Sigmoid colon (tissue), 4 donors: Measurements from ENCODE around the gene YDJC.

ENCODE experiments used
- EP300 ChIP-seq, 4 donors: sonication (generic); formaldehyde crosslinking; IDR thresholded peaks; one replicate each; pipeline ENCODE4 v1.6.1; 2017; ENCODE audit warnings: antibody characterized with exemption in 4 of 4
- TF ChIP-seq, protein P1 (sequence below), 4 experiments: fragments of 450-650 bp in 3 of 4; fragments of 200-600 bp in 1 of 4; IDR thresholded peaks; one replicate each; pipeline ENCODE4 v1.5.1; 2016 to 2019; ENCODE audit warnings: antibody characterized with exemption in 4 of 4, mild to moderate bottlenecking in 3 of 4, moderate library complexity in 2 of 4

DNA sequence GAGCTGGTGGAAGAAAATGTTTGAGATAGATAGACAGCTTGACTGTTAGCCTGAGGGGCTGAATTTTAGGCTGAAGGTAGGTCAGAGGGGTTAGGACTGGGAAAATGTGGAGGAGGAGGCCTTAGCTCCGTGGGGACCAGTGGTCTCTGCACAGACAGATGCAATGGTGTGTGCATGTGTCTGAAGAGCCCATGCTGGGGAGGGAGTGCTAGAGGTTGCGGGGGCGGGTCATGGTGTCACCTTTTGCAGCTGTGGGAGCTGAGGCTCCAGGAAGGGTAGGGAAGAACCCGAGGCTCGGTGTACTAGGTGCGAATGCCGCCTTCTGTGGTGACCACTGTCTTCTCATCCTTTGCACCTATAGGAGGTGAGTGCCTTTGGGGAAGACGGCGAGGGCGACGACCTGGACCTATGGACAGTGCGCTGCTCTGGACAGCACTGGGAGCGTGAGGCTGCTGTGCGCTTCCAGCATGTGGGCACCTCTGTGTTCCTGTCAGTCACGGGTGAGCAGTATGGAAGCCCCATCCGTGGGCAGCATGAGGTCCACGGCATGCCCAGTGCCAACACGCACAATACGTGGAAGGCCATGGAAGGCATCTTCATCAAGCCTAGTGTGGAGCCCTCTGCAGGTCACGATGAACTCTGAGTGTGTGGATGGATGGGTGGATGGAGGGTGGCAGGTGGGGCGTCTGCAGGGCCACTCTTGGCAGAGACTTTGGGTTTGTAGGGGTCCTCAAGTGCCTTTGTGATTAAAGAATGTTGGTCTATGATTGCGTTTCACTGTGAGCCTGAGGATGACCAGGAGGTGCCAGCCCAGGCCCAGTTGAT is 13.9 kb upstream of the YDJC start:
- TF ChIP-seq EP300 (IDR thresholded peaks at IDR 0.05): no peak
- TF ChIP-seq, protein P1, sequence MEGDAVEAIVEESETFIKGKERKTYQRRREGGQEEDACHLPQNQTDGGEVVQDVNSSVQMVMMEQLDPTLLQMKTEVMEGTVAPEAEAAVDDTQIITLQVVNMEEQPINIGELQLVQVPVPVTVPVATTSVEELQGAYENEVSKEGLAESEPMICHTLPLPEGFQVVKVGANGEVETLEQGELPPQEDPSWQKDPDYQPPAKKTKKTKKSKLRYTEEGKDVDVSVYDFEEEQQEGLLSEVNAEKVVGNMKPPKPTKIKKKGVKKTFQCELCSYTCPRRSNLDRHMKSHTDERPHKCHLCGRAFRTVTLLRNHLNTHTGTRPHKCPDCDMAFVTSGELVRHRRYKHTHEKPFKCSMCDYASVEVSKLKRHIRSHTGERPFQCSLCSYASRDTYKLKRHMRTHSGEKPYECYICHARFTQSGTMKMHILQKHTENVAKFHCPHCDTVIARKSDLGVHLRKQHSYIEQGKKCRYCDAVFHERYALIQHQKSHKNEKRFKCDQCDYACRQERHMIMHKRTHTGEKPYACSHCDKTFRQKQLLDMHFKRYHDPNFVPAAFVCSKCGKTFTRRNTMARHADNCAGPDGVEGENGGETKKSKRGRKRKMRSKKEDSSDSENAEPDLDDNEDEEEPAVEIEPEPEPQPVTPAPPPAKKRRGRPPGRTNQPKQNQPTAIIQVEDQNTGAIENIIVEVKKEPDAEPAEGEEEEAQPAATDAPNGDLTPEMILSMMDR (IDR thresholded peaks at IDR 0.05): no peak
